GM21390 (cell line): ENCODE measurements around the gene LAPTM4A.
A peak's percentile ranks its signal among the peaks of the same experiment; 100 is the strongest.

ENCODE experiments used
- ATAC-seq: cut with Tn5 transposase; IDR thresholded peaks from one replicate; pipeline ENCODE4 v1.9.1; 2021; ENCODE audit not compliant: unreplicated experiment

Gene LAPTM4A

GRCh38 chr2:19989342-19989666 lies 62.1 kb downstream of the LAPTM4A start:
- ATAC-seq, result no peak

GRCh38 chr2:19988600-19988999 lies 62.8 kb downstream of the LAPTM4A start:
- no peak for ATAC-seq

- ATAC-seq, result peak; percentile 67
Observed at GRCh38 chr2:19987936-19988335, 63.5 kb downstream of the LAPTM4A start.
